IPS-20b (cell line): ENCODE data around the gene GRK2.
A peak's percentile ranks its signal among the peaks of the same experiment; 100 is the strongest.
"Not testable (repeated sequence)": the region's sequence is repeated elsewhere in the genome, so short reads cannot be mapped to it uniquely, and the experiment has no call there.

Experiments used
- H3K27ac ChIP-seq: one replicate; pipeline ENCODE4 v1.5.1; 2013; ENCODE audit warnings: low read length
- H3K27me3 ChIP-seq: 2 replicates; pipeline ENCODE4 v1.6.1; 2013; ENCODE audit warnings: mild to moderate bottlenecking, low read length, inconsistent platforms; ENCODE audit not compliant: insufficient read depth
- H3K36me3 ChIP-seq: 2 replicates; pipeline ENCODE4 v1.6.1; 2013; ENCODE audit warnings: low read depth, mild to moderate bottlenecking, inconsistent platforms, low read length, moderate library complexity; ENCODE audit not compliant: insufficient read depth
- H3K4me1 ChIP-seq: 2 replicates; pipeline ENCODE4 v1.6.1; 2013; ENCODE audit warnings: mild to moderate bottlenecking, control low read depth, inconsistent platforms, low read length, moderate library complexity; ENCODE audit not compliant: insufficient read depth
- H3K4me3 ChIP-seq: 2 replicates; pipeline ENCODE4 v1.5.1; 2013; ENCODE audit warnings: mild to moderate bottlenecking, low read length, inconsistent platforms
- H3K9ac ChIP-seq: 2 replicates; pipeline ENCODE4 v1.6.1; 2013; ENCODE audit warnings: low read depth, mild to moderate bottlenecking, inconsistent platforms, low read length, moderate library complexity
- H3K9me3 ChIP-seq: 2 replicates; pipeline ENCODE4 v1.6.1; 2013; ENCODE audit warnings: mild to moderate bottlenecking, low read depth, low read length, inconsistent platforms; ENCODE audit not compliant: insufficient read depth

The GRK2 gene

GRCh38 chr11:67255864-67256263 is 10.4 kb upstream of the GRK2 start:
- Histone ChIP-seq H3K4me3 (no peak overlapping the region), H3K27me3 (peaks cover 5% of the 10 kb centered on the region), H3K36me3 (peaks cover 65% of the 10 kb centered on the region), H3K9ac (no peak overlapping the region), H3K27ac (no peak overlapping the region), H3K4me1 (no peaks in the 10 kb centered on the region), H3K9me3 (no peaks in the 10 kb centered on the region)

GRCh38 chr11:67256477-67257135 is 9.7 kb upstream of the GRK2 start:
- Histone ChIP-seq H3K27ac (no peak overlapping the region), H3K4me1 (no peaks in the 10 kb centered on the region), H3K9ac (no peak overlapping the region), H3K4me3 (no peak overlapping the region), H3K36me3 (peaks cover 58% of the 10 kb centered on the region), H3K9me3 (no peaks in the 10 kb centered on the region), H3K27me3 (peaks cover 5% of the 10 kb centered on the region)

GRCh38 chr11:67260406-67260805 is 5.9 kb upstream of the GRK2 start:
- peaks cover 2% of the 10 kb centered on the region; the same call in 1 of the 2 replicates for H3K4me1 ChIP-seq

GRCh38 chr11:67260885-67261639 is 5.2 kb upstream of the GRK2 start:
- H3K27me3 ChIP-seq, result peaks cover 31% of the 10 kb centered on the region
- not testable (repeated sequence) for H3K4me1 ChIP-seq, H3K9me3 ChIP-seq, H3K27ac ChIP-seq, H3K9ac ChIP-seq
- H3K36me3 ChIP-seq, result peaks cover 13% of the 10 kb centered on the region
- H3K4me3 ChIP-seq, result peak overlapping the region; percentile 70

More at GRCh38 chr11:67260406-67260805, 5.9 kb upstream of the GRK2 start:
- no peak overlapping the region for H3K4me3 ChIP-seq
- peaks cover 20% of the 10 kb centered on the region for H3K36me3 ChIP-seq
- no peak overlapping the region for H3K9ac ChIP-seq
- H3K27me3 ChIP-seq, result peaks cover 25% of the 10 kb centered on the region
- no peaks in the 10 kb centered on the region for H3K9me3 ChIP-seq
- H3K27ac ChIP-seq, result no peak overlapping the region

GRCh38 chr11:67261640-67261945 is 4.7 kb upstream of the GRK2 start:
- Histone ChIP-seq H3K27ac (no peak overlapping the region), H3K9me3 (no peaks in the 10 kb centered on the region), H3K36me3 (peaks cover 8% of the 10 kb centered on the region), H3K9ac (no peak overlapping the region), H3K4me1 (peaks cover 2% of the 10 kb centered on the region; the same call in 1 of the 2 replicates), H3K27me3 (peaks cover 31% of the 10 kb centered on the region), H3K4me3 (peak overlapping the region; percentile 70; the same call in 1 of the 2 replicates)

GRCh38 chr11:67261946-67262681 is 4.2 kb upstream of the GRK2 start:
- Histone ChIP-seq H3K4me1 (peaks cover 2% of the 10 kb centered on the region; the same call in 1 of the 2 replicates), H3K4me3 (peak overlapping the region; percentile 70; the same call in 1 of the 2 replicates), H3K27ac (no peak overlapping the region), H3K27me3 (peaks cover 31% of the 10 kb centered on the region), H3K9ac (no peak overlapping the region), H3K36me3 (peaks cover 3% of the 10 kb centered on the region; the same call in 1 of the 2 replicates), H3K9me3 (no peaks in the 10 kb centered on the region)

- H3K4me1 ChIP-seq, result peaks cover 2% of the 10 kb centered on the region; the same call in 1 of the 2 replicates
- H3K27me3 ChIP-seq, result peaks cover 31% of the 10 kb centered on the region
- no peak overlapping the region for H3K27ac ChIP-seq
- H3K9me3 ChIP-seq, result no peaks in the 10 kb centered on the region
- H3K36me3 ChIP-seq, result peaks cover 4% of the 10 kb centered on the region; the same call in 1 of the 2 replicates
- H3K9ac ChIP-seq, result no peak overlapping the region
- no peak overlapping the region for H3K4me3 ChIP-seq
Observed at GRCh38 chr11:67262731-67263675, 3.3 kb upstream of the GRK2 start.

- no peak overlapping the region for H3K4me3 ChIP-seq
- H3K27me3 ChIP-seq, result peaks cover 31% of the 10 kb centered on the region
- H3K27ac ChIP-seq, result no peak overlapping the region
- H3K9me3 ChIP-seq, result no peaks in the 10 kb centered on the region
- peaks cover 2% of the 10 kb centered on the region; the same call in 1 of the 2 replicates for H3K4me1 ChIP-seq
- peaks cover 14% of the 10 kb centered on the region; the same call in 1 of the 2 replicates for H3K36me3 ChIP-seq
- H3K9ac ChIP-seq, result no peak overlapping the region
Observed at GRCh38 chr11:67264260-67264659, 2.0 kb upstream of the GRK2 start.

GRCh38 chr11:67264877-67265632 is 1.2 kb upstream of the GRK2 start:
- no peaks in the 10 kb centered on the region for H3K9me3 ChIP-seq
- H3K4me1 ChIP-seq, result peaks cover 8% of the 10 kb centered on the region
- peaks cover 31% of the 10 kb centered on the region for H3K27me3 ChIP-seq
- H3K4me3 ChIP-seq, result no peak overlapping the region
- H3K27ac ChIP-seq, result no peak overlapping the region
- H3K36me3 ChIP-seq, result peaks cover 15% of the 10 kb centered on the region; the same call in 1 of the 2 replicates
- no peak overlapping the region for H3K9ac ChIP-seq

- H3K9me3 ChIP-seq, result no peaks in the 10 kb centered on the region
- peaks cover 14% of the 10 kb centered on the region for H3K4me1 ChIP-seq
- no peak overlapping the region for H3K27ac ChIP-seq
- peaks cover 26% of the 10 kb centered on the region for H3K27me3 ChIP-seq
- peak overlapping the region; percentile 19; the same call in 1 of the 2 replicates for H3K4me3 ChIP-seq
- no peak overlapping the region for H3K9ac ChIP-seq
- peaks cover 15% of the 10 kb centered on the region; the same call in 1 of the 2 replicates for H3K36me3 ChIP-seq
Observed at GRCh38 chr11:67265633-67266448, 432 bp upstream of the GRK2 start.
